Osteocyte (in vitro differentiated cells): Measurements from ENCODE around the gene DEAF1. TPM values are rescaled to one million over a fixed set of nuclear protein-coding genes. Genes with fewer than 3 reads are reported as not detected.

Experiments
- DNase-seq: peaks from one replicate; pipeline ENCODE4 v3.0.0; 2021; ENCODE audit warnings: mixed read lengths; ENCODE audit not compliant: unreplicated experiment; ENCODE audit errors: extremely low spot score
- H3K27ac Mint-ChIP-seq: one replicate; pipeline ENCODE4 v1.8.0; 2021; ENCODE audit warnings: mild to moderate bottlenecking, mixed read lengths; ENCODE audit not compliant: unreplicated experiment
- H3K27me3 Mint-ChIP-seq: one replicate; pipeline ENCODE4 v1.8.0; 2021; ENCODE audit warnings: mixed read lengths; ENCODE audit not compliant: unreplicated experiment
- H3K36me3 Mint-ChIP-seq: one replicate; pipeline ENCODE4 v1.8.0; 2021; ENCODE audit warnings: mixed read lengths; ENCODE audit not compliant: unreplicated experiment
- H3K4me1 Mint-ChIP-seq: one replicate; pipeline ENCODE4 v1.8.0; 2021; ENCODE audit warnings: mixed read lengths; ENCODE audit not compliant: unreplicated experiment
- H3K4me3 Mint-ChIP-seq: one replicate; pipeline ENCODE4 v1.8.0; 2021; ENCODE audit warnings: mild to moderate bottlenecking, moderate library complexity, mixed read lengths; ENCODE audit not compliant: unreplicated experiment
- H3K9me3 Mint-ChIP-seq: one replicate; pipeline ENCODE4 v1.8.0; 2021; ENCODE audit warnings: mixed read lengths; ENCODE audit not compliant: unreplicated experiment
- total RNA-seq: library from RNA; stranded (reverse); gene quantifications from 2 replicates; pipeline ENCODE4 v1.2.1, GENCODE V29; 2021
- TF ChIP-seq, protein P1 (sequence below): fragments of 200-600 bp; sonication (generic); IDR thresholded peaks from 2 replicates; pipeline ENCODE4 v1.5.0; 2021; ENCODE audit warnings: antibody characterized with exemption, mild to moderate bottlenecking, moderate library complexity

The DEAF1 gene
- total RNA-seq, 1 donor from 2014 or later: 113 TPM

DNA sequence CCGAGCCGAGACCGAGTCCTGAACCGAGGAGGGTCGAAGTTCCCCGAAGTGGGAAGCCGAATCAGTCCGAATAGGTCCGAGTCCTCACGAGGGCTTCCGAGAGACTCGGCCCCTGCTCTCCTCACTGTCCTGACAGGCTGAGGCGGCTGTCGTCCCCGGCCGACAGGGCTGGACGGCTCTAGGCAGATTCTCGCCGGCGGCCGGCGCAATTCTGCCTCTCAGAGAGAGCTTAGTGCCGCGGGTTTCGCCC, 191 bp upstream of the DEAF1 start:
- H3K4me1 Mint-ChIP-seq: peaks cover 72% of the 10 kb centered on the region

DNA sequence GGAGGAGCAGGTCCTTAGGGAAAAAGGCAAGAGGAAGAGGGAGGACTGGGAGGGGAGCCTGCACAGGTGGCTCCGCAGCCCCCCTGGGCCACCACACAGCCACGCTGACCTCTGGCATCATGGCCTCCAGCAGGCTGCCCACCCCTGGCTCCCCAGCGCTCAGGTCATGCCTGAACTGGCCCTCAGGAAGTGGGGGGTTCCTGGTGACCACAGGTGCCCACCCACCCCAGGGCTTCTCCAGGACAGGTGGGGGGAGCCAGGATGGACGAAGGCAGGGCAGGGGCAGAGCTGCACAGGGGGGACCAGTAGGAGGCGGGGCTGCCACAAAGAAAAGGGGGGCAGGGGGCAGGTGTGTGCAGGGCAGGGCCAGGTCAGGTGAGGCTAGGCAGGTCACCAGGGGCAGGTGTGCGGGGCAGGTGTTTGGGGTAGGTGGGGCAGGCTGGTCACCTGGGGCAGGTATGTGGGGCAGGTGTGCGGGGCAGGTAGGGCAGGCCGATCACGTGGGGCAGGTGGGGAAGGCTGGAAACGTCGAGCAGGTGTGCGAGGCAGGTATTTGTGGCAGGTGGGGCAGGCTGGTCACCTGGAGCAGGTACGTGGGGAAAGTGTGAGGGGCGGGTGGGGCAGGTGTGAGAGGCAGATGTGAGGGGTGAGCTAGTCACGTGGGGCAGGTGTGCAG, 997 bp downstream of the DEAF1 start:
- peaks cover 77% of the 10 kb centered on the region for H3K4me1 Mint-ChIP-seq
- no peak for DNase-seq
- peak overlapping the region; percentile 89 for H3K27ac Mint-ChIP-seq

More for the DNA sequence above, 191 bp upstream of the DEAF1 start:
- peak overlapping the region; percentile 81 for H3K4me3 Mint-ChIP-seq
- no peaks in the 10 kb centered on the region for H3K27me3 Mint-ChIP-seq
- H3K36me3 Mint-ChIP-seq: peaks cover 8% of the 10 kb centered on the region
- no peak for DNase-seq
- peak overlapping the region; percentile 99 for H3K27ac Mint-ChIP-seq
- H3K9me3 Mint-ChIP-seq: no peaks in the 10 kb centered on the region
- TF ChIP-seq, protein P1, sequence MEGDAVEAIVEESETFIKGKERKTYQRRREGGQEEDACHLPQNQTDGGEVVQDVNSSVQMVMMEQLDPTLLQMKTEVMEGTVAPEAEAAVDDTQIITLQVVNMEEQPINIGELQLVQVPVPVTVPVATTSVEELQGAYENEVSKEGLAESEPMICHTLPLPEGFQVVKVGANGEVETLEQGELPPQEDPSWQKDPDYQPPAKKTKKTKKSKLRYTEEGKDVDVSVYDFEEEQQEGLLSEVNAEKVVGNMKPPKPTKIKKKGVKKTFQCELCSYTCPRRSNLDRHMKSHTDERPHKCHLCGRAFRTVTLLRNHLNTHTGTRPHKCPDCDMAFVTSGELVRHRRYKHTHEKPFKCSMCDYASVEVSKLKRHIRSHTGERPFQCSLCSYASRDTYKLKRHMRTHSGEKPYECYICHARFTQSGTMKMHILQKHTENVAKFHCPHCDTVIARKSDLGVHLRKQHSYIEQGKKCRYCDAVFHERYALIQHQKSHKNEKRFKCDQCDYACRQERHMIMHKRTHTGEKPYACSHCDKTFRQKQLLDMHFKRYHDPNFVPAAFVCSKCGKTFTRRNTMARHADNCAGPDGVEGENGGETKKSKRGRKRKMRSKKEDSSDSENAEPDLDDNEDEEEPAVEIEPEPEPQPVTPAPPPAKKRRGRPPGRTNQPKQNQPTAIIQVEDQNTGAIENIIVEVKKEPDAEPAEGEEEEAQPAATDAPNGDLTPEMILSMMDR: no peak

DNA sequence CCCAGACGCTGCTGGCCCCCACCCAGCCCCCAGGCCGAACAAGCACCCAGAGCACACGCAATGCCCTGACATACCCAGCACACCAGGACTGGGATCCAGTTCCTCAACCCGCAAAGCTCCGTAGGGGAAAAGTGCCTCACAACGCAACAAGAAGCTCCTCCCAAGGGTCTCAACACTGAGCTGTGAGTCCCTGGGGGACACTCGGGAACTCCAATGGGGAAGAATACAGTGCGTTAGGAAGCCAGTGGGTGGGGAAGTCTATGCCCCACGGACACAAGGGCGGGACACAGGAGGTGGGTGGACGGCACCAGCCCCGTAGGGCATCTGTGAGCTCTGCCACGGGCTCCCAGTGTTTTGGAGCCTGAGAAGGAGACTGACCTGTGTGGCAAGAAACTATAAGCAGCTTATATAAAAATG, 1.6 kb downstream of the DEAF1 start:
- TF ChIP-seq, protein P1: no peak
- Mint-ChIP-seq H3K27ac (peak overlapping the region; percentile 89), H3K27me3 (no peaks in the 10 kb centered on the region), H3K4me3 (peak overlapping the region; percentile 85), H3K4me1 (peaks cover 75% of the 10 kb centered on the region), H3K9me3 (no peaks in the 10 kb centered on the region), H3K36me3 (peaks cover 8% of the 10 kb centered on the region)
- no peak for DNase-seq

More for the DNA sequence above, 997 bp downstream of the DEAF1 start:
- Mint-ChIP-seq H3K27me3 (no peaks in the 10 kb centered on the region), H3K36me3 (peaks cover 6% of the 10 kb centered on the region), H3K9me3 (no peaks in the 10 kb centered on the region), H3K4me3 (peak overlapping the region; percentile 85)
- TF ChIP-seq, protein P1: no peak

DNA sequence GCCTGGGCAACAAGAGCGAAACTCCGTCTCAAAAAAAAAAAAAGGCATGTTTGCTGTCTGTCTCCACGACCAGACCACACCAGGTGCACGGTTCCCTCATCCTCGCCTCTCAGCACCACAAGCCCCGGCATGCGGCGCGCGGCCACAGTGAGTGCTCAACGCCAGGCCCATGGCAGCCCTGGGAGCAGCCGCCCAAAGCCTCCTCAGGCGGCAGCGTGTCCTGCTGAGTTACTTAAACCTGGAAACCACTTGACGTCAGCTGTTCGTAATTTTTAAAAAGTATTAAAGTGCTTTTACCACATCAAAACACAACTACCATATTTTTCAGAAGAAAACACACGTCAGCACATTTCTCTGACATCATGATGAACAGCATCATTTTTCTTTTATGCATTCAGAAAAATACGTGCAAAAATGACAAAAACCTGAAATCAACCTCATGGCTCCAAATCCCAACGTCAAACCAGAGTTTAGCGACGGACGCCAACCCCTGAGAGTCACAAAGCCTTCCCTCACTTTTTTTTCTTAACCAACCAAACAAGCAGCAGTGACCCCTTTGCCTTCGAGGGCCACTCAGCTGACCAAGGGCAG, 2.1 kb downstream of the DEAF1 start:
- Mint-ChIP-seq H3K36me3 (peaks cover 10% of the 10 kb centered on the region), H3K4me3 (peak overlapping the region; percentile 85), H3K27ac (peak overlapping the region; percentile 89), H3K9me3 (no peaks in the 10 kb centered on the region), H3K27me3 (no peaks in the 10 kb centered on the region), H3K4me1 (peaks cover 70% of the 10 kb centered on the region)
- TF ChIP-seq, protein P1: no peak
- no peak for DNase-seq

DNA sequence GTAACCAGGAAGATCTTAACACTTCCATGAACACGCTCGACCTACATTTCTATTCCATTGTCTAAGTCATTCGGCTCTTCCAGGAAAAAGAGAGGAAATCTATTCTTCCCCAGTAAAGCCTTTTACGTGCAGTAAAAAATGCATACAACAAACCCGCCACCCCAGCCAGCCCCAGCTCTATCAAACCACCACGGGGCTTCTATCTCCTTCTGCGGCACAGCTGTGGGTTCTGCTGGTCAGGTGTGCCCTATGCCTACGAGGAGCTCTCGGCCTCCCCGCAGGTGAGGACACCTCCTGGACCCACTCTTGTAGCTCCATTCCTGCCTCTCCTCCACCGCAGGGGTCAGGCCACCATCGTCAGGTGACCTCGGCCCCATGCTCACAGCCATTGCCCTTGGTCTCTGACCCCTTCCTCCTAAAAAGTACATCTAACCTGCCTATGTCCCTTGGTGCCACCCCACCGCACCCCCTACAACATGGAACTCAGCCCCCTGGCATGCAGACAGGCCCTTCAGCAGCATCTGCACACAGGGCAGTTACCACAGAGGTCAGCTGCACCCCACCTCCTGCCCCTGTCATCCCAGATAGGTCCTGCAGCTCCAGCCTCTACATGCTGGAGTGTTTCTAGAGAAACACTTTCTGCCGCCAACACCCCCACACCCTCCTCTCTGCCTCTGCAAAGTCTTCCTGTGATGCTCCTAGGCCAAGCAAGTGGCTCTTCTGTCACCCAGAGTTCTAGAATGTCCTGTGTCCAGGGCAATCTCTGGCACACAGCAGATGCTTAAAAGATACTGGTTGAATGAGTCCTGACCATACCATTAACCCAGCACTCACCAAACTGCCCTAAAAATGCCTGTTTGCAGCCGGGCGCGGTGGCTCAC, 3.1 kb downstream of the DEAF1 start:
- H3K27ac Mint-ChIP-seq: peak overlapping the region; percentile 83
- DNase-seq: no peak
- TF ChIP-seq, protein P1: no peak
- no peaks in the 10 kb centered on the region for H3K27me3 Mint-ChIP-seq
- H3K36me3 Mint-ChIP-seq: peaks cover 19% of the 10 kb centered on the region
- H3K4me1 Mint-ChIP-seq: peaks cover 61% of the 10 kb centered on the region
- H3K4me3 Mint-ChIP-seq: peak overlapping the region; percentile 42
- H3K9me3 Mint-ChIP-seq: no peaks in the 10 kb centered on the region
